Measurements from ENCODE around the gene GNAI1. TPM values are rescaled to one million over a fixed set of nuclear protein-coding genes. Genes with fewer than 3 reads are reported as not detected.

GNAI1 gene
- 1 to 10 TPM in 1 of 2 experiments, under 1 TPM in 1; 0.50 to 1.1 TPM for total RNA-seq

- CTCF ChIA-PET = no interaction called here
- Mint-ChIP-seq H3K27me3 (peaks cover 32% of the 10 kb centered on the region), H3K4me1 (ENCODE audit: low read depth) (peaks cover 19% of the 10 kb centered on the region), H3K27ac (no peak within 1 kb of the TSS), H3K4me3 (peak within 1 kb of the TSS; percentile 20), H3K9me3 (no peaks in the 10 kb centered on the region), H3K36me3 (no peaks in the 10 kb centered on the region)
- DNase-seq = peak; percentile 12
- POLR2A ChIA-PET = no interaction called here
- intact Hi-C loops (cut with micrococcal nuclease) = loop anchor here (5.0 kb wide), 1 partner anchor 83 kb away; no protein-coding TSS in a partner anchor
Observed at GRCh38 chr7:80134536-80135308, at the start of gene GNAI1. Gene GNAI1, plus strand, starts transcription at chr7:80134831. Its CDS starts 330 bp downstream, at chr7:80135161.

GRCh38 chr7:80087051-80087770 lies 47.4 kb upstream of the GNAI1 start:
- Mint-ChIP-seq H3K4me3 (no peak overlapping the region), H3K4me1 (ENCODE audit: low read depth) (no peaks in the 10 kb centered on the region), H3K27ac (no peak overlapping the region), H3K9me3 (no peaks in the 10 kb centered on the region), H3K36me3 (no peaks in the 10 kb centered on the region), H3K27me3 (no peaks in the 10 kb centered on the region)
- intact Hi-C loops (cut with micrococcal nuclease) = no loop called here
- POLR2A ChIA-PET = no interaction called here
- DNase-seq = no peak
- CTCF ChIA-PET = no interaction called here

- Mint-ChIP-seq H3K27ac (no peak overlapping the region), H3K27me3 (no peaks in the 10 kb centered on the region), H3K4me3 (no peak overlapping the region), H3K9me3 (no peaks in the 10 kb centered on the region), H3K4me1 (ENCODE audit: low read depth) (no peaks in the 10 kb centered on the region), H3K36me3 (no peaks in the 10 kb centered on the region)
- DNase-seq = no peak
- CTCF ChIA-PET = no interaction called here
- intact Hi-C loops (cut with micrococcal nuclease) = no loop called here
- POLR2A ChIA-PET = no interaction called here
Observed at GRCh38 chr7:80087771-80088170, 46.9 kb upstream of the GNAI1 start.

- H3K4me1 Mint-ChIP-seq (ENCODE audit: low read depth) = no peaks in the 10 kb centered on the region
- ChIA-PET POLR2A (no interaction called here), CTCF (no interaction called here)
- no peak for DNase-seq
- intact Hi-C loops (cut with micrococcal nuclease) = no loop called here
- H3K27ac Mint-ChIP-seq = no peak overlapping the region
- H3K9me3 Mint-ChIP-seq = no peaks in the 10 kb centered on the region
- H3K27me3 Mint-ChIP-seq = no peaks in the 10 kb centered on the region
- H3K4me3 Mint-ChIP-seq = no peak overlapping the region
- no peaks in the 10 kb centered on the region for H3K36me3 Mint-ChIP-seq
Observed at GRCh38 chr7:80088705-80089104, 45.9 kb upstream of the GNAI1 start.

- no peak for DNase-seq
- POLR2A ChIA-PET = no interaction called here
- Mint-ChIP-seq H3K4me3 (no peak overlapping the region), H3K36me3 (no peaks in the 10 kb centered on the region), H3K4me1 (ENCODE audit: low read depth) (no peaks in the 10 kb centered on the region), H3K9me3 (no peaks in the 10 kb centered on the region), H3K27me3 (no peaks in the 10 kb centered on the region), H3K27ac (no peak overlapping the region)
- CTCF ChIA-PET = no interaction called here
- intact Hi-C loops (cut with micrococcal nuclease) = no loop called here
Observed at GRCh38 chr7:80089366-80089765, 45.3 kb upstream of the GNAI1 start.

GRCh38 chr7:80093349-80093748 lies 41.3 kb upstream of the GNAI1 start:
- no peak overlapping the region for H3K4me3 Mint-ChIP-seq
- ChIA-PET POLR2A (no interaction called here), CTCF (no interaction called here)
- no peaks in the 10 kb centered on the region for H3K36me3 Mint-ChIP-seq
- no peaks in the 10 kb centered on the region for H3K27me3 Mint-ChIP-seq
- no peaks in the 10 kb centered on the region for H3K4me1 Mint-ChIP-seq (ENCODE audit: low read depth)
- intact Hi-C loops (cut with micrococcal nuclease) = no loop called here
- DNase-seq = no peak
- no peaks in the 10 kb centered on the region for H3K9me3 Mint-ChIP-seq
- H3K27ac Mint-ChIP-seq = no peak overlapping the region

GRCh38 chr7:80095545-80095944 lies 39.1 kb upstream of the GNAI1 start:
- POLR2A ChIA-PET = no interaction called here
- CTCF ChIA-PET = no interaction called here
- Mint-ChIP-seq H3K9me3 (no peaks in the 10 kb centered on the region), H3K27ac (no peak overlapping the region), H3K4me1 (ENCODE audit: low read depth) (no peaks in the 10 kb centered on the region), H3K27me3 (no peaks in the 10 kb centered on the region), H3K36me3 (no peaks in the 10 kb centered on the region), H3K4me3 (no peak overlapping the region)
- intact Hi-C loops (cut with micrococcal nuclease) = no loop called here
- no peak for DNase-seq

- no peak overlapping the region for H3K27ac Mint-ChIP-seq
- POLR2A ChIA-PET = no interaction called here
- CTCF ChIA-PET = no interaction called here
- no peak for DNase-seq
- intact Hi-C loops (cut with micrococcal nuclease) = no loop called here
- no peaks in the 10 kb centered on the region for H3K27me3 Mint-ChIP-seq
- no peak overlapping the region for H3K4me3 Mint-ChIP-seq
- H3K9me3 Mint-ChIP-seq = no peaks in the 10 kb centered on the region
- H3K4me1 Mint-ChIP-seq (ENCODE audit: low read depth) = no peaks in the 10 kb centered on the region
- no peaks in the 10 kb centered on the region for H3K36me3 Mint-ChIP-seq
Observed at GRCh38 chr7:80097756-80098155, 36.9 kb upstream of the GNAI1 start.

- H3K27ac Mint-ChIP-seq = no peak overlapping the region
- POLR2A ChIA-PET = no interaction called here
- intact Hi-C loops (cut with micrococcal nuclease) = no loop called here
- no peaks in the 10 kb centered on the region for H3K9me3 Mint-ChIP-seq
- H3K36me3 Mint-ChIP-seq = no peaks in the 10 kb centered on the region
- H3K4me1 Mint-ChIP-seq (ENCODE audit: low read depth) = no peaks in the 10 kb centered on the region
- H3K4me3 Mint-ChIP-seq = no peak overlapping the region
- H3K27me3 Mint-ChIP-seq = no peaks in the 10 kb centered on the region
- CTCF ChIA-PET = no interaction called here
- no peak for DNase-seq
Observed at GRCh38 chr7:80098795-80099194, 35.8 kb upstream of the GNAI1 start.

- ChIA-PET CTCF (no interaction called here), POLR2A (no interaction called here)
- Mint-ChIP-seq H3K27ac (no peak overlapping the region), H3K9me3 (no peaks in the 10 kb centered on the region), H3K4me1 (ENCODE audit: low read depth) (no peaks in the 10 kb centered on the region), H3K27me3 (no peaks in the 10 kb centered on the region), H3K36me3 (no peaks in the 10 kb centered on the region), H3K4me3 (no peak overlapping the region)
- intact Hi-C loops (cut with micrococcal nuclease) = no loop called here
- no peak for DNase-seq
Observed at GRCh38 chr7:80100254-80100653, 34.4 kb upstream of the GNAI1 start.

GRCh38 chr7:80105701-80106408 lies 28.8 kb upstream of the GNAI1 start:
- H3K4me1 Mint-ChIP-seq (ENCODE audit: low read depth) = no peaks in the 10 kb centered on the region

GRCh38 chr7:80106498-80107113 lies 28.0 kb upstream of the GNAI1 start:
- Mint-ChIP-seq H3K27ac (no peak overlapping the region), H3K27me3 (no peaks in the 10 kb centered on the region), H3K36me3 (no peaks in the 10 kb centered on the region), H3K4me3 (no peak overlapping the region), H3K9me3 (no peaks in the 10 kb centered on the region), H3K4me1 (ENCODE audit: low read depth) (no peaks in the 10 kb centered on the region)
- ChIA-PET CTCF (no interaction called here), POLR2A (no interaction called here)
- intact Hi-C loops (cut with micrococcal nuclease) = no loop called here
- no peak for DNase-seq

More at GRCh38 chr7:80105701-80106408, 28.8 kb upstream of the GNAI1 start:
- H3K27me3 Mint-ChIP-seq = no peaks in the 10 kb centered on the region
- H3K27ac Mint-ChIP-seq = no peak overlapping the region
- no peaks in the 10 kb centered on the region for H3K9me3 Mint-ChIP-seq
- ChIA-PET POLR2A (no interaction called here), CTCF (no interaction called here)
- no peak overlapping the region for H3K4me3 Mint-ChIP-seq
- no peaks in the 10 kb centered on the region for H3K36me3 Mint-ChIP-seq
- no peak for DNase-seq
- intact Hi-C loops (cut with micrococcal nuclease) = no loop called here
